ENCODE results near the gene CCDC82.

DNA sequence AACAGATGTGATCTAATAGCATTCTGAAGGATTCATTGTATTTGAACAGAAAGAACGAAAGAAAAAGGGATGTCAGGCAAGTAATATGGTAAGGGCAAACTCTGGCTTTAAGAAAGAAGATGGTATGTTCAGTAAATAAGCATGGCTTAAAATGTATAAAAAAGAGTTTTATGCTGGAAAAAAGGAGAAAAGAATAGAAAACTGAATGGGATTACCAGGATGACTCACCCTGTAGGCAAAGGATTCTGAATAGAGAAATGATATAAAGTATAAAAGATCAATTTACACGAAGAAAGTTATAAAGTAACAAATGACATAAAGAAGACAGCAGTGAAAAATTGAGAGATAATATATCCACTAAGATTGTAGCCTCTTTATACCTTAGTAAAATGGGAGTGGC, 4.5 kb downstream of the CCDC82 start:
- no peak for TF ChIP-seq EZH2 (IDR thresholded peaks at IDR 0.05; ENCODE audit: insufficient read depth, poor library complexity, severe bottlenecking)
- TF ChIP-seq EZH2phosphoT487 (IDR thresholded peaks at IDR 0.05; ENCODE audit: insufficient read depth, low read depth), result no peak
